KMS-11 (cell line): ENCODE measurements around the gene TGIF1.

Experiments
- H2AFZ ChIP-seq: fragments of 200-600 bp; sonication (generic); 2 replicates; pipeline ENCODE4 v1.6.1; 2016; ENCODE audit warnings: antibody characterized with exemption, mixed run types, low read depth
- H3K27ac ChIP-seq: fragments of 200-600 bp; sonication (generic); 2 replicates; pipeline ENCODE4 v1.6.1; 2016; ENCODE audit warnings: mild to moderate bottlenecking, mixed run types
- H3K27me3 ChIP-seq: fragments of 200-600 bp; sonication (generic); 2 replicates; pipeline ENCODE4 v1.6.1; 2017; ENCODE audit warnings: mild to moderate bottlenecking, low read depth, mixed run types, moderate library complexity; ENCODE audit not compliant: insufficient read depth
- H3K36me3 ChIP-seq: fragments of 200-600 bp; sonication (generic); 2 replicates; pipeline ENCODE4 v1.6.1; 2017; ENCODE audit warnings: mild to moderate bottlenecking, mixed run types; ENCODE audit not compliant: insufficient read depth
- H3K4me1 ChIP-seq: fragments of 200-600 bp; sonication (generic); 2 replicates; pipeline ENCODE4 v1.6.1; 2016; ENCODE audit warnings: mild to moderate bottlenecking, low read depth, mixed run types; ENCODE audit not compliant: poor library complexity, severe bottlenecking
- H3K4me2 ChIP-seq: fragments of 200-600 bp; sonication (generic); 2 replicates; pipeline ENCODE4 v1.7.0; 2016; ENCODE audit warnings: mild to moderate bottlenecking, mixed run types
- H3K4me3 ChIP-seq: fragments of 200-600 bp; sonication (generic); IDR thresholded peaks from 2 replicates; pipeline ENCODE4 v1.6.1; 2017; ENCODE audit warnings: low read depth, low read length, mixed read lengths; ENCODE audit not compliant: insufficient read depth
- H3K79me2 ChIP-seq: fragments of 200-600 bp; sonication (generic); 2 replicates; pipeline ENCODE4 v1.6.1; 2016; ENCODE audit warnings: low read depth, mixed run types; ENCODE audit not compliant: insufficient read depth
- H3K9ac ChIP-seq: fragments of 200-600 bp; sonication (generic); 2 replicates; pipeline ENCODE4 v1.6.1; 2016; ENCODE audit warnings: mild to moderate bottlenecking, mixed run types
- H4K20me1 ChIP-seq: fragments of 200-600 bp; sonication (generic); 2 replicates; pipeline ENCODE4 v1.6.1; 2016; ENCODE audit warnings: mild to moderate bottlenecking, mixed run types; ENCODE audit not compliant: insufficient read depth
- TF ChIP-seq, protein P1 (sequence below): fragments of 200-600 bp; sonication (generic); conservative IDR thresholded peaks from 2 replicates; pipeline ENCODE4 v1.6.1; 2017; ENCODE audit warnings: low read depth, mild to moderate bottlenecking, antibody characterized with exemption, low read length, moderate library complexity, mixed read lengths

TGIF1 gene

DNA sequence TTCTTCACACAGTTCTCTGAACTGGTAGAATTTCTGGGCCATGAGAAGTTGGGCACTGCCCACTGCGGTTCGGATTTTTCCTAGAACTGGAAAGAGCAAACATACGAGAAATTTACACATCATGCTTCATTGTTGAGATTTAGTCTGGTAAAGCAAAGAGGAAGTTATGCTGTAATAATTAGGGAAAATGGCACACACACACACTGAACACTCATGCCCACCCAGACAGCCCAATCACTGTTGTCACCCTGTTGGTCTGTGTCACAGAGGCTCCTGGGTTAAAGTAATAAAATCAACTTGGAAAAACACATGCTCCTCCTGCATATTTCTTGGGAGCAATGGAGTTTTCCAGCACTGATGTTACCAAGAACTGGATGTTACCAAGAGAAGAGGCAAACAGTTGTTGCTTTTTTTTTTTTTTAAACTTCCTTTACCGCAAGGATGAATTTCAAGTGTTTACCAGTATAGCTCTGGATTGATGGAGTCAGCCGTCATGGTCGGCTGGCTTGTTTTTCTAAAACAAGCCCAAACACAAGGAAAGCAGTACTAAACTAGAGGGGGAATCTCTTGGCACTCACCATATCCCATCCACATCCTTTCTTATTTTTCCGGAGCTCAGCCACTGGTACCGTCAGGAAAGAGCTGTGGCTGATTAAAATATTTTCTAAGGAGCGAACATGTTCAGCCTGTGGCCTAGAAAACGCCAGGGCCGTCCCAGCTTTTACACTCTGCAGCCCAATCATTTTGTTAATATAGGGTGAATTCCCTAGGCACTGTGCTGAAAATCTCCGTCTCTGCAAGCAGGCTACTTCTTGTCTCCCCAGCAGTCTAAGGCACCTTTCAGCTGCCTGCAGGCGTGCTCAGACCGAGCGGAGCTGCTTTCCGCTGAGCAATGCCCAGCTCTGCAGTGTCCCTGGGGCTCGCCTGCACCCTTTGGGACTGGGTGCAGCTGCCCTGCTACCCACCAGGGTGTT lies 58.9 kb downstream of the TGIF1 start:
- H3K9ac ChIP-seq: no peak overlapping the region
- TF ChIP-seq, protein P1, sequence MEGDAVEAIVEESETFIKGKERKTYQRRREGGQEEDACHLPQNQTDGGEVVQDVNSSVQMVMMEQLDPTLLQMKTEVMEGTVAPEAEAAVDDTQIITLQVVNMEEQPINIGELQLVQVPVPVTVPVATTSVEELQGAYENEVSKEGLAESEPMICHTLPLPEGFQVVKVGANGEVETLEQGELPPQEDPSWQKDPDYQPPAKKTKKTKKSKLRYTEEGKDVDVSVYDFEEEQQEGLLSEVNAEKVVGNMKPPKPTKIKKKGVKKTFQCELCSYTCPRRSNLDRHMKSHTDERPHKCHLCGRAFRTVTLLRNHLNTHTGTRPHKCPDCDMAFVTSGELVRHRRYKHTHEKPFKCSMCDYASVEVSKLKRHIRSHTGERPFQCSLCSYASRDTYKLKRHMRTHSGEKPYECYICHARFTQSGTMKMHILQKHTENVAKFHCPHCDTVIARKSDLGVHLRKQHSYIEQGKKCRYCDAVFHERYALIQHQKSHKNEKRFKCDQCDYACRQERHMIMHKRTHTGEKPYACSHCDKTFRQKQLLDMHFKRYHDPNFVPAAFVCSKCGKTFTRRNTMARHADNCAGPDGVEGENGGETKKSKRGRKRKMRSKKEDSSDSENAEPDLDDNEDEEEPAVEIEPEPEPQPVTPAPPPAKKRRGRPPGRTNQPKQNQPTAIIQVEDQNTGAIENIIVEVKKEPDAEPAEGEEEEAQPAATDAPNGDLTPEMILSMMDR: no peak
- no peak overlapping the region for H3K27ac ChIP-seq
- H3K4me3 ChIP-seq: no peak overlapping the region
- no peaks in the 10 kb centered on the region for H3K36me3 ChIP-seq
- no peaks in the 10 kb centered on the region for H4K20me1 ChIP-seq
- no peak overlapping the region for H3K4me2 ChIP-seq
- H3K79me2 ChIP-seq: no peaks in the 10 kb centered on the region
- no peaks in the 10 kb centered on the region for H3K27me3 ChIP-seq
- no peaks in the 10 kb centered on the region for H3K4me1 ChIP-seq
- no peak overlapping the region for H2AFZ ChIP-seq
